ENCODE measurements around the gene TFDP2. TPM values are rescaled to one million over a fixed set of nuclear protein-coding genes. Genes with fewer than 3 reads are reported as not detected.
"Not testable (repeated sequence)": the region's sequence is repeated elsewhere in the genome, so short reads cannot be mapped to it uniquely, and the experiment has no call there.

TFDP2 gene
- total RNA-seq, 1 experiment from 2014 or later: 55.4 TPM

DNA sequence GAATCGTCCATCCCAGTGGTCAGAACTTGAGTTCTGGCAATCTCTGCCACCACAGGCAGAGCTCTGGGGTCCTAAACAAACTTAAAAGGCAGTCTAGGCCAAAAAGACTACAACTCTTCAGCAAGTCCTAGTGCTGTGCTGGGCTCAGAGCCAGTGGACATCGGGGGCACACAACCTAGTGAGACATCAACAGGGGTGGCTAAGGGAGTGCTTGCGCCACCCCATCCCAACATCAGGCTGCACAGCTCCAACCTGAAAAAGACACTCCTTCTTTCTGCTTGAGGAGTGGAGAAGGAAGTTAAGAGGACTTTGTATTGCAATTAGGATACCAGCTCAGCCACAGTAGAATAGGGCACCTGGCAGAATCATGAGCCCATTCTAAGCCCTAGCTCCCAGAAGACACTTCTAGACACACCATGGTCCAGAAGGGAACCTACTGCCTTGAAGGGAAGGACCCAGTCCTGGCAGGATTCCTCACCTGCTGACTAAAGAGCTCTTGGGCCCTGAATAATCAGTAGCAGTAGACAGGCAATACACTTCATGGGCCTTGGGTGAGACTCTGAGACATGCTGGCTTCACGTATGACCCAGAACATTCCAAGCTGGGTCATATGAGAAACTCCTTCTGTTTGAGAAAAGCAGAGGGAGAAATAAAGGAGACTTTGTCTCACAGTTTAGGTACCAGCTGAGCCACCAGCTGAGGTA lies 72.0 kb downstream of the TFDP2 start:
- intact Hi-C loops (cut with micrococcal nuclease): no loop called here
- ChIA-PET POLR2A (no interaction called here), CTCF (no interaction called here), RAD21 (ENCODE audit: low non-redundant PET in 1 of 2, low total read pairs in 2 of 2, uncharacterized antibody in 2 of 2, unreplicated experiment in 2 of 2) (no interaction called here)
- Histone ChIP-seq H3K27ac (ENCODE audit: low read depth, low read length) (no peak overlapping the region), H3K9ac (ENCODE audit: low read length) (no peak overlapping the region), H3K9me3 (ENCODE audit: control insufficient read depth in 1 of 2, insufficient read depth in 1 of 2, low read depth in 1 of 2, low read length in 2 of 2) (no peaks in the 10 kb centered on the region), H3K79me2 (ENCODE audit: insufficient read depth, low read length) (no peaks in the 10 kb centered on the region), H4K20me1 (ENCODE audit: insufficient read depth) (no peaks in the 10 kb centered on the region), H3K4me1 (ENCODE audit: control insufficient read depth in 1 of 2, insufficient read depth in 2 of 2, low read length in 2 of 2) (no peaks in the 10 kb centered on the region), H3K4me3 (replicated peaks in 1 of 2; ENCODE audit: low read depth in 1 of 2, low read length in 2 of 2) (no peak overlapping the region), H3K27me3 (ENCODE audit: insufficient read depth, low read length) (no peaks in the 10 kb centered on the region), H3K36me3 (ENCODE audit: control insufficient read depth in 1 of 2, insufficient read depth in 2 of 2, low read length in 2 of 2) (no peaks in the 10 kb centered on the region), H2AFZ (ENCODE audit: low read depth, low read length, poor library complexity, severe bottlenecking) (no peak overlapping the region), H3K9me2 (ENCODE audit: insufficient read depth) (no peaks in the 10 kb centered on the region), H3K4me2 (ENCODE audit: low read length) (no peak overlapping the region)
- TF ChIP-seq EZH2 (IDR thresholded peaks at IDR 0.05) (no peak), EGR1 (IDR thresholded peaks at IDR 0.05; ENCODE audit: low read depth) (no peak), TCF7L2 (IDR thresholded peaks at IDR 0.05; ENCODE audit: borderline replicate concordance, extremely low read depth, insufficient read depth, insufficient read length) (no peak), SRF (IDR thresholded peaks at IDR 0.05; ENCODE audit: low read depth) (no peak)
- TF ChIP-seq, protein P1, sequence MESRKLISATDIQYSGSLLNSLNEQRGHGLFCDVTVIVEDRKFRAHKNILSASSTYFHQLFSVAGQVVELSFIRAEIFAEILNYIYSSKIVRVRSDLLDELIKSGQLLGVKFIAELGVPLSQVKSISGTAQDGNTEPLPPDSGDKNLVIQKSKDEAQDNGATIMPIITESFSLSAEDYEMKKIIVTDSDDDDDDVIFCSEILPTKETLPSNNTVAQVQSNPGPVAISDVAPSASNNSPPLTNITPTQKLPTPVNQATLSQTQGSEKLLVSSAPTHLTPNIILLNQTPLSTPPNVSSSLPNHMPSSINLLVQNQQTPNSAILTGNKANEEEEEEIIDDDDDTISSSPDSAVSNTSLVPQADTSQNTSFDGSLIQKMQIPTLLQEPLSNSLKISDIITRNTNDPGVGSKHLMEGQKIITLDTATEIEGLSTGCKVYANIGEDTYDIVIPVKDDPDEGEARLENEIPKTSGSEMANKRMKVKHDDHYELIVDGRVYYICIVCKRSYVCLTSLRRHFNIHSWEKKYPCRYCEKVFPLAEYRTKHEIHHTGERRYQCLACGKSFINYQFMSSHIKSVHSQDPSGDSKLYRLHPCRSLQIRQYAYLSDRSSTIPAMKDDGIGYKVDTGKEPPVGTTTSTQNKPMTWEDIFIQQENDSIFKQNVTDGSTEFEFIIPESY (IDR thresholded peaks at IDR 0.05; ENCODE audit: extremely low read depth, insufficient replicate concordance, low read length): no peak
- TF ChIP-seq, protein P2, sequence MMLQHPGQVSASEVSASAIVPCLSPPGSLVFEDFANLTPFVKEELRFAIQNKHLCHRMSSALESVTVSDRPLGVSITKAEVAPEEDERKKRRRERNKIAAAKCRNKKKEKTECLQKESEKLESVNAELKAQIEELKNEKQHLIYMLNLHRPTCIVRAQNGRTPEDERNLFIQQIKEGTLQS (IDR thresholded peaks at IDR 0.05): no peak
- DNase-seq (ENCODE audit: low read depth, low spot score) (no peak), ATAC-seq (no peak)
- no TSS peak for BruUV-seq (replicated peaks)

DNA sequence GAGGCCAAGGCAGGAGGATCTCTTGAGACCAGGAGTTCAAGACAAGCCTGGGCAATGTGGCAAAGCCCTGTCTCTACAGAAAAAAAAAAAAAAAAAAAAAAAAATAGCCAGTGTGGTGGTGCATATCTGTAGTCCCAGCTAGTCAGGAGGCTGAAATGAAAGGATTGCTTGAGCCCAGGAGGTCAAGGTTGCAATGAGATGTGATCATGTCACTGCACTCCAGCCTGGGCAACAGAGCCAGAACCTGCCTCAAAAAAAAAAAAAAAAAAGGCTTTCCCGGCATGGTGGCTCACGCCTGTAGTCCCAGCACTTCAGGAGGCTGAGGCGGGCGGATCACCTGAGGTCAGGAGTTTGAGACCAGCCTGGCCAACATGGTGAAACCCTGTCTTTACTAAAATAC lies 73.7 kb downstream of the TFDP2 start:
- RAD21 ChIA-PET (ENCODE audit: low non-redundant PET in 1 of 2, low total read pairs in 2 of 2, uncharacterized antibody in 2 of 2, unreplicated experiment in 2 of 2); BruUV-seq (replicated peaks); H3K4me1 ChIP-seq (ENCODE audit: control insufficient read depth in 1 of 2, insufficient read depth in 2 of 2, low read length in 2 of 2); H3K79me2 ChIP-seq (ENCODE audit: insufficient read depth, low read length); H3K4me2 ChIP-seq (ENCODE audit: low read length); H3K36me3 ChIP-seq (ENCODE audit: control insufficient read depth in 1 of 2, insufficient read depth in 2 of 2, low read length in 2 of 2); H3K4me3 ChIP-seq (replicated peaks in 1 of 2; ENCODE audit: low read depth in 1 of 2, low read length in 2 of 2); intact Hi-C loops (cut with micrococcal nuclease); H2AFZ ChIP-seq (ENCODE audit: low read depth, low read length, poor library complexity, severe bottlenecking); H4K20me1 ChIP-seq (ENCODE audit: insufficient read depth); DNase-seq (ENCODE audit: low read depth, low spot score); H3K27me3 ChIP-seq (ENCODE audit: insufficient read depth, low read length); H3K9ac ChIP-seq (ENCODE audit: low read length); H3K27ac ChIP-seq (ENCODE audit: low read depth, low read length); POLR2A ChIA-PET; ATAC-seq; H3K9me2 ChIP-seq (ENCODE audit: insufficient read depth); CTCF ChIA-PET; H3K9me3 ChIP-seq (ENCODE audit: control insufficient read depth in 1 of 2, insufficient read depth in 1 of 2, low read depth in 1 of 2, low read length in 2 of 2): not testable (repeated sequence)

All from HCT116 (cell line).